Measurements from ENCODE around the gene TSEN2.
"Not testable (repeated sequence)": the region's sequence is repeated elsewhere in the genome, so short reads cannot be mapped to it uniquely, and the experiment has no call there.

TSEN2 gene

DNA sequence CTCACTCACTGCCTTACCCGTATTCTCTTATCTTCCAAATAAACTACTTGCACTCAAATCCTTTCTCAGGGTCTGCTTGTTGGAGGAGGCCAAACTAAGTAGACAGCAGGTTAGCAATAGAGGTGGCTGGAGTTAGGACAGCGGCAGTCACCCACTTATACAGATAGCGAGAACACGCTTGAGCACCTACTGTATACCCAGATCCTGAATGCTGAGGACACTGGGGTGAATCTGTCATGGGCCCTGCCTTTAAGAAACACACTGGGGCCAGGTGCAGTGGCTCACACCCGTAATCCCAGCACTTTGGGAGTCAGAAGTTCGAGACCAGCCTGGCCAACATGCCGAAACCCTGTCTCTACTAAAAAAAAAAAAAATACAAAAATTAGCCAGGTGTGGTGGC, 38.0 kb upstream of the TSEN2 start:
- H3K27ac Mint-ChIP-seq, result no peak overlapping the region
- H3K4me1 Mint-ChIP-seq, result no peaks in the 10 kb centered on the region
- no peaks in the 10 kb centered on the region for H3K36me3 Mint-ChIP-seq
- H3K27me3 Mint-ChIP-seq, result no peaks in the 10 kb centered on the region
- no peak for DNase-seq
- H3K4me3 Mint-ChIP-seq, result no peak overlapping the region
- H3K9me3 Mint-ChIP-seq, result no peaks in the 10 kb centered on the region
- CTCF ChIA-PET, result no interaction called here

DNA sequence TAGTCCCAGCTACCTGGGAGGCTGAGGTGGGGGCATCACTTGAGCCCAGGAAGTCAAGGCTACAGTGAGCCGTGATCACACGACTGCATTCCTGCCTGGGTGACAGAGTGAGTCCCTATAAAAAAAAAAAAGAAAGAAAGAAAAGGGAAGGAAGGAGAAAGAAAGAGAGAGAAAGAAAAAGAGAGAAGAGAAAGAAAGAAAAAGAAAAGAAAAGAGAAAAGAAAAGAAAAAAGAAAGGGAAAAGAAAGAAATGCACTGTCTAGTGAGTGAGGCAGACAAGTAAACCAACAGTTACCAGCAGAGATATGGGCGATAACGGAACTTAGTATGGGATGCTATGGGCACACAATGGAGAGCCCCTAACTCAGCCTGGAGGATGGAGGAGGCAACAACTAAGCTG, 37.2 kb upstream of the TSEN2 start:
- CTCF ChIA-PET, result no interaction called here
- no peaks in the 10 kb centered on the region for H3K27me3 Mint-ChIP-seq
- no peak overlapping the region for H3K27ac Mint-ChIP-seq
- no peaks in the 10 kb centered on the region for H3K36me3 Mint-ChIP-seq
- DNase-seq, result no peak
- H3K4me3 Mint-ChIP-seq, result no peak overlapping the region
- H3K9me3 Mint-ChIP-seq, result no peaks in the 10 kb centered on the region
- no peaks in the 10 kb centered on the region for H3K4me1 Mint-ChIP-seq

DNA sequence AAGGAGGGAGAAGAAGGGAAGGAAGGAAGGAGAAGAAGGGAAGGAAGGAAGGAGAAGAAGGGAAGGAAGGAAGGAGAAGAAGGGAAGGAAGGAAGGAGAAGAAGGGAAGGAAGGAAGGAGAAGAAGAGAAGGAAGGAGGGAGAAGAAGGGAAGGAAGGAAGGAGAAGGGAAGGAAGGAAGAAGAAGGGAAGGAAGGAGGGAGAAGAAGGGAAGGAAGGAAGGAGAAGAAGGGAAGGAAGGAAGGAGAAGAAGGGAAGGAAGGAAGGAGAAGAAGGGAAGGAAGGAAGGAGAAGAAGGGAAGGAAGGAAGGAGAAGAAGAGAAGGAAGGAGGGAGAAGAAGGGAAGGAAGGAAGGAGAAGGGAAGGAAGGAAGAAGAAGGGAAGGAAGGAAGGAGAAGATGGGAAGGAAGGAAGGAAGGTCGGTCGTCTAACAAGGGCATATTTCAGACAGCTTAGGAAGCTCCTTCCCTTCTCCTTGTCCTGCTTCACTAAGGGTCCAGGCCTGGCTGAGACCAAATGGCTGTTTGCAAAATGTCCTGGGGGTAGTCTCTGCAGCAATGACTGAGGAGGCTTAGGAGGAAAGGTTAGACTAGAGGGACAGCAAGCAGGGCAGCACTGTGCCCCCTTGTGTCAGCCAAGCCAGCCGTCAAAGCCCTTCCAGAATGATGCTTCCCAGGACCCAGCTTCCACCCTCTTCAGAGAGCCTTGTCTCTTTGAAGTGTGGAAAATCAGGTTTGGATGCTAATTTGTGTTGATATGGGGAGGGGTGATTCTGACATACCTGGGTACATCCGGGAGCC, 35.7 kb upstream of the TSEN2 start:
- H3K27me3 Mint-ChIP-seq, H3K27ac Mint-ChIP-seq, H3K36me3 Mint-ChIP-seq, CTCF ChIA-PET, H3K4me3 Mint-ChIP-seq, DNase-seq, H3K4me1 Mint-ChIP-seq, H3K9me3 Mint-ChIP-seq: not testable (repeated sequence)

DNA sequence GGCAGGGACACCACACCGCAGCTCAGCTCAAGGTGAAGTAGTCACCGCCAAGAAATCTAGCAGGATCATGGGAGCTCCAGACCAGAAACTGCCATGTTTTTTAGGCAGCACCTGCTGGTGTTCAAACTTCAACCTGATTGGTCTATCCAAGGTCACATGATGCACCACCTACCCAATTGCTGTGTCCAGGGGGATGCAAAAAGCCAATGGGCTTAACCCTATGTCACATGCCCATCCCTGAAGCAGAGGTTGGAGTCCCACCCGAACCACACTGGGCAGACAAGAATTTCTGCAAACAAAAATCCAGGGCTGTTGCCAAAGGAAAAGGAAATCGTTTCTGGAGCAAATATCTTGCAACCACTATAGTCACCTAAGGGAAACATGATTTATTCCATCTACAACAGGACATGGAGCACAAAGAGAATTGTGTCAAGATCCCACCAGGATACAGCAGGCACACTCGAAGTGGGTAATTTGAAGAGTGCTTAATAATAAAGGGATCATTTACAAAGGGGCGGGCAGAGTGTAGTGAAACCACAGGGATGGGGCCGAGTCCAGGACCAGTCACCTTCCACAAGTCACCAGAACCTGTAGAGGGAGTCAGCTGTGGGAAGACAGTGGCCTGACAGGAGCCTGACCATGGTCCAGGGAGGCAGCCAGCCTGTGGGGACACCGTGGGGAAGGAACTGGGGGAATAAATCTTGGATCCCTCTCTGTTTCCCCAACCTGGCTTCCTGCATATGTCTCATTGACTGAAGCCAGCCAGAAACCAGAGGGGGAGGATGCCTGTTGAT, 34.2 kb upstream of the TSEN2 start:
- Mint-ChIP-seq H3K27ac (no peak overlapping the region), H3K9me3 (no peaks in the 10 kb centered on the region), H3K36me3 (no peaks in the 10 kb centered on the region), H3K27me3 (no peaks in the 10 kb centered on the region), H3K4me3 (no peak overlapping the region), H3K4me1 (no peaks in the 10 kb centered on the region)
- CTCF ChIA-PET, result interaction anchor here (0.6 kb wide), 1 partner anchor 99 kb away, joined by 3 read pairs; no protein-coding TSS in a partner anchor
- no peak for DNase-seq

DNA sequence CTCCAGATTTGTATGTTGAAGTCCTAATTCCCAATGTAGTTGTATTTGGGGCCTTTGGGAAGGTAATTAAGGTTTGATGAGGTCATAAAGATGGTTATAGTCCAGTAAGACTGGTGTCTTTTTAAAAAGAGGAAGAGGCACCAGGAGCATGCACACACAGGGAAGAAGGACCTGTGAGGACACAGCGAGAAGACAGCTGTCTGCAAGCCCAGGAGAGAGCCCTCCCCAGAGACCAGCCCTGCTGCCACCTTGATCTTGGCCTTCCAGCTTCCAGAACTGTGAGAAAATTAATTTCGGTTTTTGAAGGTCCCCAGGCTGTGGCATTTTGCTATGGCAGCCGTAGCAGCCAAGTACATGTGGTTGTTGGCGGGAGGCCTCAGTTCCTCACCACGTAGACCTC, 32.8 kb upstream of the TSEN2 start:
- Mint-ChIP-seq H3K4me3 (no peak overlapping the region), H3K9me3 (no peaks in the 10 kb centered on the region), H3K36me3 (no peaks in the 10 kb centered on the region), H3K27me3 (peaks cover 5% of the 10 kb centered on the region), H3K27ac (no peak overlapping the region), H3K4me1 (no peaks in the 10 kb centered on the region)
- CTCF ChIA-PET, result no interaction called here
- DNase-seq, result no peak

DNA sequence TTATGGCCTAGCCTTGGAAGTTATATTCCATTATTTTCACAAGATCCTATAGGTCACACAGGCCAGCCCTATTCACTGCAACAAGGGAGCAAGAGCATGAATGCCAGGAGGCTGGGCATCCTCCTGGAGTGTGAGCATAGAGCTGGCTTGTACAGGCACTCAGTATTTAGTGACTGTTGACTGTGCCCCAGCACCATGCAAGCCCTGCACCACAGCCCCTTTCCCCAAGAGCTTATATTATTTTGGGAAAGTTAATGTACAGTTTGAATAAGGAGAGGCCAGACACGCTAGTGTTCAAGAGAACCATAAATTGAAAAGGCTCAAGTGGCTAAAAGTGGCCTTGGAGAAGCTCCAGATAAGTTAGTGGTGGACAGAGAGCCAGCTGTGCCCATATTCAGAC, 32.3 kb upstream of the TSEN2 start:
- no peaks in the 10 kb centered on the region for H3K9me3 Mint-ChIP-seq
- no peak overlapping the region for H3K27ac Mint-ChIP-seq
- CTCF ChIA-PET, result no interaction called here
- DNase-seq, result no peak
- H3K36me3 Mint-ChIP-seq, result no peaks in the 10 kb centered on the region
- no peaks in the 10 kb centered on the region for H3K4me1 Mint-ChIP-seq
- H3K4me3 Mint-ChIP-seq, result no peak overlapping the region
- peaks cover 5% of the 10 kb centered on the region for H3K27me3 Mint-ChIP-seq

DNA sequence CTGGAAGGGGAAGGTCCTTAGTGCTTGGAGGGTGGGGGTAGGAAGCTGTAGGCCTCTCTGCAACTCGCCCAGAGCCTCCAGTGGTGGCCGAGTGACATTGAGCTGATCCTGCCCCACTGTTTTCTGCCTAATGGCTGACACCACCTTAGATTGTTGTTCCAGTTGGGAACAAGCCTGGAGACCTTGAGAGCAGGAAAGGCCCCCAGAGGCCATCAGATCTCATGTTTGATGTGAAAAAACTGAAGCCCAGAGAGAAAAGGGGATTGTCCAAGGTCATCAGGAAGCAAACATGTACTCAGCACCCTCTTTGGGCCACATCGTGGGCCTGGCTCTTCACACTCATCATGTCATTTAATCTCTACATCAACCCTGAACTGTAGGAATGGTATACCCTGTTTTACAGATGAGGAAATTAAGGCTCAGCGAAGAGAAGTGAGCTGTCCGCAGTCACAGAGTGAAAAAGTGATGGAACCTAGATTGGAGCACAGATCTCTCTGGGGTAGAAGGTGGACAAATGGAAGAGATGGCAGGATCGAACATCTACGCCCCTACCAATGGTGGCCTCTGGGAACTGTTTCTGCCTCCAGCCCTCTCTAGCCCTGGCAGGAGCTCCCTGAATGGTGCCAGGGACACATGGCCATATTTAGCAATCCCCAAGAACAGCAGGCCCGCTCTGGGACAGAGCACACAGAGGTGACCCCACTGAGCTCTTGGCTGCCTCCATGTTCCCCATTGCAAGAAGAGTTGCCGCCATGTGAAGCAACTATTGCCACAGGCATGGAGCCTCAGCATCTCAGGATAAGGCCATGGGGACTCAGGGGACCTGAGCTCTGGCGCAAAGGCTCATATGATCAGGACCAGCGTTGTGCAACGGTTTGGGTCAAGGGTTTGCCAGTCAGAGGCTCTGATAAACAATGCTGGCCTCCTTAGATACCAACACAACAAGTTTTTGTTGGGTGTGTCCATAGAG, 31.6 kb upstream of the TSEN2 start:
- H3K27me3 Mint-ChIP-seq, result peaks cover 5% of the 10 kb centered on the region
- CTCF ChIA-PET, result no interaction called here
- DNase-seq, result no peak
- no peaks in the 10 kb centered on the region for H3K9me3 Mint-ChIP-seq
- no peaks in the 10 kb centered on the region for H3K36me3 Mint-ChIP-seq
- no peak overlapping the region for H3K27ac Mint-ChIP-seq
- H3K4me1 Mint-ChIP-seq, result no peaks in the 10 kb centered on the region
- H3K4me3 Mint-ChIP-seq, result no peak overlapping the region

DNA sequence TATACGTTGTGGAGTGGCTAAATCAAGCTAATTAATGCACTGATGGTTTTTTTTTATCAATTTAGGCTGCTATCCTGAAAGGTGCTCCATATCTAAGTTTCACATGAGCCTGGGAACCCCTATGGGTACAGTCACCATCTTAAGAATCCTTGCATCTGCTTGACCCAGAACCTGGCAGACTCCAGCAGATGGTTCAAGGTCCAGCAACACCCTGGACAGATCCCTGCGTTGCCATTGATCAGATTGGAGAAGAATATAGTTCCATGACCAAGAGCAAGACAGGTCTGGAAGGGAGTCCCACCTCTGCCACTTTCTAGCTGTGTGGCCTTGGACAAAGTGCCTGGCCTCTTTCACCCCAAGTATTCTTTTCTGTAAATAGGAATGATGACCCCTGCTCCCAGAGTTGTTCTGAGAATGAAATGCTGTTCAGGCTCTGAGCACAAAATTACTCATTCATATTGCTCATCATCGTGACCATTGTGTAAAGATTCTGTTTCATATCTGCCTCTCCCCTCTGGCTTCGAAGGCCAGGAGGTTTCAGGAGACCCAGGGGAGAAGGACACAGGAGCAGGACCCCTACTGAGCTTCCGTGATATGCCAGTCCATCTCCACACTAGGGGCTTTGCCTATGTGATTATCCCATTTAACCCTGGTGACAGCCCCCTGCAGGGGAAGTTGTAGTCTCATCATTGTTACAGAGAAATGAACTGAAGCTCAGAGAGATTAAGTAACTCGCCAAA, 30.0 kb upstream of the TSEN2 start:
- no peaks in the 10 kb centered on the region for H3K36me3 Mint-ChIP-seq
- H3K27me3 Mint-ChIP-seq, result peaks cover 5% of the 10 kb centered on the region
- CTCF ChIA-PET, result no interaction called here
- no peak for DNase-seq
- H3K4me3 Mint-ChIP-seq, result no peak overlapping the region
- H3K9me3 Mint-ChIP-seq, result no peaks in the 10 kb centered on the region
- H3K4me1 Mint-ChIP-seq, result no peaks in the 10 kb centered on the region
- no peak overlapping the region for H3K27ac Mint-ChIP-seq

DNA sequence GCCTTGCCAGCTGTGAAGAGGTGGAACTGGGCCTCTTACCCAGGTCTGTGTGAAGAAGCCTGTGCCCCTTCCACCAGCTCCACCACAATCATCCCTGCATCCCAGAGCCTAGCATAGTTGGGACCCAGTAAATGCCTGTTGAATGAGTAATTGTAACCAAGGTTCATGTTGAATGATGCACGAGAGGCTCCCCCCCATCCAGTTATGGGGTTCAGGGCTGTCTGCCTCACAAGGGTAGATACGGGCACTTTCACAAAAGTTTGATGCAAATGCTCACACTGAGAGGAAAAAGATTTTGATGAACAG, 29.5 kb upstream of the TSEN2 start:
- no peak overlapping the region for H3K27ac Mint-ChIP-seq
- no peaks in the 10 kb centered on the region for H3K36me3 Mint-ChIP-seq
- H3K9me3 Mint-ChIP-seq, result no peaks in the 10 kb centered on the region
- H3K4me1 Mint-ChIP-seq, result no peaks in the 10 kb centered on the region
- no peak overlapping the region for H3K4me3 Mint-ChIP-seq
- H3K27me3 Mint-ChIP-seq, result peaks cover 5% of the 10 kb centered on the region
- no peak for DNase-seq
- CTCF ChIA-PET, result no interaction called here

DNA sequence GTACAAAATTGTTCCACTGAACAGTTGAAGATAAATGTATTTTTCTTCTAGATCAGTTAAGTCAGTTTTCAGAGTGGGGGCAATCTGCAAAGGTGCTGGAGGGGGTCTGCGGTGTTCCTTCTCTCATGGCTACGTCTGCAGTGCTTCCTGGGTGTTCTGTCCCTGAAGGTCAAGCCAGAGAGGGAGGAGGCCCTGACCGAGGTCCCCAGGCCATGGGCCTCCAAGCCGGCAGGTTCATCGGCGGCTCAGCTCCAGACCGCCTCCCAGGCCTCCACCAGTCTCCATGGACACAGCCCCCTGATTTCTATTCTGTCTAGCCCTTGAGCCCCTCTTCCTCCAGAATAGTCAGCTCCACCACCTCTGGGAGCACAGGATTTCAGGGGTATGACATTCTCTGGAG, 28.5 kb upstream of the TSEN2 start:
- H3K9me3 Mint-ChIP-seq, result no peaks in the 10 kb centered on the region
- no peaks in the 10 kb centered on the region for H3K4me1 Mint-ChIP-seq
- peaks cover 5% of the 10 kb centered on the region for H3K27me3 Mint-ChIP-seq
- H3K4me3 Mint-ChIP-seq, result no peak overlapping the region
- no peaks in the 10 kb centered on the region for H3K36me3 Mint-ChIP-seq
- H3K27ac Mint-ChIP-seq, result no peak overlapping the region
- DNase-seq, result no peak
- CTCF ChIA-PET, result no interaction called here

DNA sequence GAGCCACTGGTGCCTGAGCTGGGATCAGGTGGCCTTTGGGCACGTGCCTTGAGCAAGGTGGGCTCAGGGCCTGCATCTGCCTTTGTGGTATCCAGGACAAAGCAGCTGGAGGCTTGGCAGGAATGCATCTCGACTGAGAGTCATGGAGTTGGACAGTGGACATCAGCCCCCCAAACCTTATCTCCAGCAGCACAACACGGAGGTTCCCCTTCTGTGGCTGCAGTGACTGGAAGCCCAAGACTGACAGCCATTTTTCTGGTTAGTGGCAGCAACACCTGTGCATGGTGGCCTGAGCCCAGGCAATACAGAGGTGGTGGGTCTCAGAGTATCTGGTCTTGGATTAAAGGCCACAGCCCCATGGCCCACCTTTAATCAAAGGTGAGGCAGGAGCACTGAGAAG, 27.8 kb upstream of the TSEN2 start:
- Mint-ChIP-seq H3K27me3 (peaks cover 5% of the 10 kb centered on the region), H3K4me1 (no peaks in the 10 kb centered on the region), H3K4me3 (no peak overlapping the region), H3K36me3 (no peaks in the 10 kb centered on the region), H3K27ac (no peak overlapping the region), H3K9me3 (no peaks in the 10 kb centered on the region)
- CTCF ChIA-PET, result no interaction called here
- no peak for DNase-seq

DNA sequence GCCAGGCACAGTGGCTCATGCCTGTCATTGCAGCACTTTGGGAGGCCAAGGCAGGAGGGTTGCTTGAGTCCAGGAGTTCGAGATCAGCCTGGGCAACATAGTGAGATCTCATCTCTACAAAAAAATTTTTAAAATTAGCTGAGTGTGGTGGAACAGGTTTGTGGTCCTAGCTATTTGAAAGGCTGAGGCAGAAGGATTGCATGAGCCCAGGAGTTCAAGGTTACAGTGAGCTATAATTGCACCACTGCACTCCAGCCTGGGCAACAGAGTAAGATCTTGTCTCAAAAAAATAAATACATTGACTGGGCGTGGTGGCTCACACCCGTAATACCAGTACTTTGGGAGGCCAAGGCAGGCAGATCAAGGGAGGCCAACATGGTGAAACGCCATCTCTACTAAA, 26.9 kb upstream of the TSEN2 start:
- H3K27me3 Mint-ChIP-seq, H3K9me3 Mint-ChIP-seq, H3K4me3 Mint-ChIP-seq, H3K4me1 Mint-ChIP-seq, CTCF ChIA-PET, H3K27ac Mint-ChIP-seq, H3K36me3 Mint-ChIP-seq, DNase-seq: not testable (repeated sequence)

DNA sequence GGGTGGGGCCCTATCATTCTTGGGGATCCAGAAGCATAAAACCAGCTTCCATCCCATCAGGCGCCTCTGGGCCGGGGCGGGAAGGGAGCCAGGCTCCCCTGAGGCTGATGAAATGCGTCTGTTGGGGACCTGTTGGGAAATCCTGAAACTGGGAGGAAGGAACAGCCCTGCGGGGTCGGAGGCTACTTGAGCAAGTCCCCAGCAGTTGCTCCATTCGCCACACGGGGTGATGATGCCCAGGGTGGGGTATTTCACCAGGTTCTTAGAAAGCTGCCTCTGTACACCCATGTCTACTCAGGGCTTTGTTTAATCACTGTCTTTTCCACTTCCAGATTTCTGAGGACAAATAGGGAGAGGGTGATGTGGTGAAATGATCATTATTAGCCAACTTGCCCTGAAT, 25.4 kb upstream of the TSEN2 start:
- Mint-ChIP-seq H3K27me3 (peaks cover 5% of the 10 kb centered on the region), H3K4me1 (peaks cover 11% of the 10 kb centered on the region), H3K36me3 (no peaks in the 10 kb centered on the region), H3K9me3 (no peaks in the 10 kb centered on the region), H3K27ac (no peak overlapping the region), H3K4me3 (no peak overlapping the region)
- no peak for DNase-seq
- CTCF ChIA-PET, result no interaction called here

DNA sequence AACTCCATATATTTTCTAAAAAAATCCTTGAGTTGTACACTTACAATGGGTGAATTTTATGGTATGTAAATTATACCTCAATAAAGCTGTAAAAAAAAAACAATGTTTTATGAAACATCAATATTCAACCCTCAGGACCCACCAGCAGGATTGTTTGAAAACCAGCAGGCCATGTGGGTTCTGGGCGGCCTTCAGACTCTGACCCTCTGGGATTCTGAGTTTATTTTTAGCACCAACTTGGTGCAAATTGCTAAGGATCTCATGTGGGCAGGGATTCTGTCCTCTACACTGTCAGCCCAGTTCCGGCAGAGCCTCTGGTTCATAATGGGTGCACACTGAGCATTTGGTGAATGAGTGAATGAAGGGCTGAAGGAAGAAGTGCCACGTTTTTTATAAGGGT, 24.2 kb upstream of the TSEN2 start:
- peaks cover 11% of the 10 kb centered on the region for H3K4me1 Mint-ChIP-seq
- H3K27ac Mint-ChIP-seq, result no peak overlapping the region
- DNase-seq, result no peak
- CTCF ChIA-PET, result no interaction called here
- peaks cover 5% of the 10 kb centered on the region for H3K27me3 Mint-ChIP-seq
- H3K36me3 Mint-ChIP-seq, result no peaks in the 10 kb centered on the region
- H3K4me3 Mint-ChIP-seq, result no peak overlapping the region
- no peaks in the 10 kb centered on the region for H3K9me3 Mint-ChIP-seq

Measured in activated naive CD4-positive, alpha-beta T cell treated with anti-CD3 and anti-CD28 coated beads, Interleukin-2, amount 10 ng/mL, durations not matched to agents 7 days and 5 days (primary cell).